ENCODE data around the gene TRAF4. TPM values are rescaled to one million over a fixed set of nuclear protein-coding genes. Genes with fewer than 3 reads are reported as not detected.

TRAF4 gene
- total RNA-seq, 4 donors from 2014 or later: 83.3 to 228 (median 184) TPM

DNA sequence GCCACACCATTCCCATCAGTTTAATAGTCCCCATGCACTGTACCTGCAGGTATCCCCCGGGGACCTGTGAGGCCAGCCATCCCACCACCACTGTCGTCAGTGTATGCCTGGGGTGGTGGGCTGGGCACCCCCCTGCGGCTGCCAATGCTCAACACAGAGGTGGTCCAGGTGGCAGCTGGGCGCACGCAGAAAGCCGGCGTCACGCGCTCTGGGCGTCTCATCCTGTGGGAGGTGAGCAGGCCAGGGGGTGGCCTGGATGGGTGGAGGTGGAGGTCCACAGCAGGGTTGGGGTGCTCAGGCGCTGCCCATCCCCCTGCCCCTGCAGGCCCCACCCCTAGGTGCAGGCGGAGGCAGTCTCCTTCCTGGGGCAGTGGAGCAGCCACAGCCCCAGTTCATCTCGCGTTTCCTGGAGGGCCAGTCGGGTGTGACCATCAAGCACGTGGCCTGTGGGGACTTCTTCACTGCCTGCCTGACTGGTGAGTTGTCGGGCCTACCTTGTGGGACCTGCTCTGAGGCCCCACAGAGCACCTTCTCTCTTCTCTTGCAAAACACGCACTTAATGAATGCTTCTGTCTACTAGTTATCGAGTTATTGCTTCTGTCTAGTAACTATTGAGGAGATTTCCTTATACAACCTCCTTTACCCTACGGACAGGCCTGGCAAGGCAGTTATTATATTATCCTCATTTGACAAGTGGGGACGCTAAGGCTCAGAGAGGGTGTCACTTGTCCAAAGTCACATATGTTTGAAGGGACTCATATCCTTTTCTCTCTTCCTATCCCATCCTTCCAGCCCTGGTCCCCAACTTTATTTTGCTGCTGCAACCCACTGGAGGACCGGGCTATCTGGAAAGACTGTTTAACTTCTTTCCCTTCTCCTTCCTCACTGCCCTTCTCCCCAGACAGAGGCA lies 5.8 kb upstream of the TRAF4 start:
- peak overlapping the region in 1 of 4 donors; percentile 10 for H3K4me3 ChIP-seq
- H3K4me1 ChIP-seq: peaks cover 0 to 23% (median 14%) of the 10 kb centered on the region in 4 donors
- H3K9me3 ChIP-seq: no peaks in the 10 kb centered on the region
- H3K27me3 ChIP-seq: no peaks in the 10 kb centered on the region
- TF ChIP-seq POLR2A (IDR thresholded peaks at IDR 0.05) (no peak), CTCF (IDR thresholded peaks at IDR 0.05) (no peak)
- H3K27ac ChIP-seq: peak overlapping the region in 2 of 4 donors; percentile 52 to 83
- H3K36me3 ChIP-seq: no peaks in the 10 kb centered on the region
- DNase-seq: peak in 2 of 3 donors; percentile 88 to 89

DNA sequence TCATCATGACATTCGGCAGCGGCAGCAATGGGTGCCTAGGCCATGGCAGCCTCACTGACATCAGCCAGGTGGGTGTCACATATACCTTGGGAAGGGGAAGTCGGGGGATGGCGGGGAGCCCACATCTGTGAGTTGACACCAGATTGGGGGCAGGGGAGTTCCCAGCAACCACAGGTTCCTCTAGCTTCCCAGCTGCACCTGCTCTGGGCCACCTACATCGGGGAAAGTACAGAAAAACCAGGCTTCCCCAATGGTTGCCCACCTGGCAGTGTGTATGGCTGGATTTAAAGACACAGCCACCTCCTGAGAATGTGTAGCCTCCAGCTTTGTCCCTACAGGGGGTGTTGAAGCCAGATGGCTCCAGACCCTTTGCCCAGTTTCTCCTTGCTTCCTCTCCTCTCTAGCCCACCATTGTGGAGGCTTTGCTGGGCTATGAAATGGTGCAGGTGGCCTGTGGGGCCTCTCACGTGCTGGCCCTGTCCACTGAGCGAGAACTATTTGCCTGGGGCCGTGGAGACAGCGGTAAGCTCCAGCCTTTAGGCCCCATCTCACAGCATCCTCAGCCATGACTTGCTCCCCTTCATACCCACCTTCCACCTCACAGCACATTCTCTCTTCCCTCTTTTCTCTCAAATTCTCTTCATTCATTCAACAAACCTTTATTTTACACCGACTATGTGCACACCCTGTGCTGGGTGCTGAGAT lies 5.0 kb upstream of the TRAF4 start:
- H3K27ac ChIP-seq: peak overlapping the region in 2 of 4 donors; percentile 52 to 83
- DNase-seq: peak in 2 of 3 donors; percentile 83 to 86
- H3K27me3 ChIP-seq: no peaks in the 10 kb centered on the region
- no peak for TF ChIP-seq POLR2A (IDR thresholded peaks at IDR 0.05)
- TF ChIP-seq CTCF (IDR thresholded peaks at IDR 0.05): no peak
- no peaks in the 10 kb centered on the region for H3K9me3 ChIP-seq
- peaks cover 0 to 23% (median 16%) of the 10 kb centered on the region in 4 donors for H3K4me1 ChIP-seq
- no peaks in the 10 kb centered on the region for H3K36me3 ChIP-seq
- H3K4me3 ChIP-seq: no peak overlapping the region

GRCh38 chr17:28740406-28741357 lies 3.1 kb upstream of the TRAF4 start:
- Histone ChIP-seq H3K4me3 (no peak overlapping the region), H3K9me3 (no peaks in the 10 kb centered on the region), H3K27ac (peak overlapping the region in 2 of 4 donors; percentile 99), H3K4me1 (peaks cover 0 to 33% (median 21%) of the 10 kb centered on the region in 4 donors), H3K36me3 (no peaks in the 10 kb centered on the region), H3K27me3 (no peaks in the 10 kb centered on the region)
- TF ChIP-seq POLR2A (IDR thresholded peaks at IDR 0.05) (no peak), CTCF (IDR thresholded peaks at IDR 0.05) (no peak)
- no peak for DNase-seq

GRCh38 chr17:28741358-28742349 lies 2.2 kb upstream of the TRAF4 start:
- Histone ChIP-seq H3K9me3 (no peaks in the 10 kb centered on the region), H3K4me3 (no peak overlapping the region), H3K27me3 (no peaks in the 10 kb centered on the region), H3K27ac (peak overlapping the region in 3 of 4 donors; percentile 99), H3K36me3 (no peaks in the 10 kb centered on the region), H3K4me1 (peaks cover 0 to 43% (median 29%) of the 10 kb centered on the region in 4 donors)
- peak in 2 of 3 donors; percentile 73 to 75 for DNase-seq
- TF ChIP-seq POLR2A (IDR thresholded peaks at IDR 0.05): no peak
- no peak for TF ChIP-seq CTCF (IDR thresholded peaks at IDR 0.05)

All from Peyer's patch (tissue), 4 donors.